Sigmoid colon (tissue), 4 donors: Measurements from ENCODE around the gene WASHC4.

Source experiments
- CTCF ChIP-seq, 4 experiments: fragments of 450-650 bp in 3 of 4; fragments of 200-600 bp in 1 of 4; IDR thresholded peaks; one replicate each; pipeline ENCODE4 v1.5.1; 2016 to 2019; ENCODE audit warnings: antibody characterized with exemption in 4 of 4, mild to moderate bottlenecking in 3 of 4, moderate library complexity in 2 of 4
- EP300 ChIP-seq, 4 donors: sonication (generic); formaldehyde crosslinking; IDR thresholded peaks; one replicate each; pipeline ENCODE4 v1.6.1; 2017; ENCODE audit warnings: antibody characterized with exemption in 4 of 4
- POLR2A ChIP-seq, 2 donors: fragments of 450-650 bp; IDR thresholded peaks; one replicate each; pipeline ENCODE4 v1.6.1; 2016; ENCODE audit warnings: antibody characterized with exemption in 2 of 2, mild to moderate bottlenecking in 2 of 2, moderate library complexity in 2 of 2
- POLR2AphosphoS5 ChIP-seq, 4 donors: sonication (generic); formaldehyde crosslinking; IDR thresholded peaks; one replicate each; pipeline ENCODE4 v1.6.1; 2017; ENCODE audit warnings: antibody characterized with exemption in 4 of 4

GRCh38 chr12:105164068-105164467, 56.5 kb downstream of the WASHC4 start:
- TF ChIP-seq POLR2A (IDR thresholded peaks at IDR 0.05) (no peak), CTCF (IDR thresholded peaks at IDR 0.05) (no peak), EP300 (IDR thresholded peaks at IDR 0.05) (no peak), POLR2AphosphoS5 (IDR thresholded peaks at IDR 0.05) (no peak)
